Measurements from ENCODE around the gene ACO2.

Gene ACO2

GRCh38 chr22:41491374-41492100 is 22.6 kb downstream of the ACO2 start:
- no peak for DNase-seq

GRCh38 chr22:41498303-41498835 is 29.5 kb downstream of the ACO2 start:
- DNase-seq, result no peak

GRCh38 chr22:41499624-41500280 is 30.8 kb downstream of the ACO2 start:
- no peak for DNase-seq

- DNase-seq, result no peak
These were observed 31.4 kb downstream of the ACO2 start for GRCh38 chr22:41500303-41500702.

GRCh38 chr22:41501209-41501608 is 32.3 kb downstream of the ACO2 start:
- peak; percentile 17 for DNase-seq

GRCh38 chr22:41504397-41504796 is 35.5 kb downstream of the ACO2 start:
- no peak for DNase-seq

- DNase-seq, result no peak
These were observed 35.9 kb downstream of the ACO2 start for GRCh38 chr22:41504816-41505215.

GRCh38 chr22:41505511-41506220 is 36.7 kb downstream of the ACO2 start:
- no peak for DNase-seq

GRCh38 chr22:41507330-41508063 is 38.6 kb downstream of the ACO2 start:
- no peak for DNase-seq

GRCh38 chr22:41508770-41509170 is 39.9 kb downstream of the ACO2 start:
- no peak for DNase-seq

- DNase-seq, result no peak
These were observed 42.6 kb downstream of the ACO2 start for GRCh38 chr22:41511521-41511968.

GRCh38 chr22:41512421-41513194 is 43.7 kb downstream of the ACO2 start:
- DNase-seq, result no peak

GRCh38 chr22:41513391-41513790 is 44.5 kb downstream of the ACO2 start:
- DNase-seq, result no peak

- DNase-seq, result no peak
These were observed 47.5 kb downstream of the ACO2 start for GRCh38 chr22:41516462-41516861.

- peak; percentile 47 for DNase-seq
These were observed 48.5 kb downstream of the ACO2 start for GRCh38 chr22:41517172-41518047.

GRCh38 chr22:41518048-41518347 is 49.1 kb downstream of the ACO2 start:
- DNase-seq, result no peak

GRCh38 chr22:41521126-41521525 is 52.2 kb downstream of the ACO2 start:
- no peak for DNase-seq

- DNase-seq, result no peak
These were observed 53.9 kb downstream of the ACO2 start for GRCh38 chr22:41522813-41523212.

- no peak for DNase-seq
These were observed 54.7 kb downstream of the ACO2 start for GRCh38 chr22:41523464-41524221.

GRCh38 chr22:41524251-41524661 is 55.3 kb downstream of the ACO2 start:
- no peak for DNase-seq
